HG03520 (cell line): ENCODE results near the gene THSD4.

ENCODE experiments used
- ATAC-seq: cut with Tn5 transposase; IDR thresholded peaks from one replicate; pipeline ENCODE4 v1.9.1; 2021; ENCODE audit warnings: mild to moderate bottlenecking, moderate library complexity; ENCODE audit not compliant: unreplicated experiment

Gene THSD4

GRCh38 chr15:71096676-71097075 lies 18.6 kb upstream of the THSD4 start:
- ATAC-seq, result no peak

- no peak for ATAC-seq
These were observed 17.4 kb upstream of the THSD4 start for GRCh38 chr15:71097890-71098289.

- ATAC-seq, result no peak
These were observed 16.4 kb upstream of the THSD4 start for GRCh38 chr15:71098920-71099319.

GRCh38 chr15:71103102-71103676 lies 12.1 kb upstream of the THSD4 start:
- no peak for ATAC-seq

DNA sequence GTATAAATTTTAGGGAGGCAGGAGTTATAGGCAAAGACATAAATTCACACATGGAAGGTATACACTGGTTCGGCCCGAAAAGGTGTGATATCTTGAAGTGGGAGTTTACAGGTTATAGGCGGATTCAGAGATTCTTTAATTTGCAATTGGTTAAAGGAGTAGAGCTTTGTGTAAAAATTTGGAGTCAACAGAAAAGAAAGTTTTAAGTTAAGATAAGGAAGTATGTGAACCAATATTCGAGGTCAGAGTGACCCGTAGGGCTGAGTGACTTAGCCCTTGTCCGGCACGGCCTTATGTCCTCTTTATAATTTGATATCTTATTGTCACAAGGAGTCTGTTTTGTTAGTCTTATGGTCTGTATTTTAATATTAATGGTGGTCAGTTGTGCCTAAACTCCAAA lies 10.6 kb upstream of the THSD4 start:
- no peak for ATAC-seq

DNA sequence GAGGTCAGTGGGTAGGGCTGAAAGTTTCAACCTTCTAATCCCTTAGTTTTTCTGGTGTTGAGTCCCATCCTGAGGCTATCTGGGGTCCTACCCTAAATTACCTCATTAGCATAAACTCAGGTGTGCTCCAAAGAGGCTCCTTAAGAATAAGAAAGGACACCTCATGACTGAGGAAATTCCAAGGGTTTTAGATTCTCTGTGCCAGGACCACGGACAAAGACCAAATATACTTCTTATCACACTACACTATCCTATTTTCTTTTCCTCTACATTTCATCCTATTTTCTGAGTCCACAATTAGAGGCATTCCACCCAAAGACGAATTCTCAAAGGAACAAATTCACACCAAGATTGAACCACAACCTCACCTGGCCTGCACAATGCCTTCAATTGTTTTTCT lies 9.8 kb upstream of the THSD4 start:
- ATAC-seq, result no peak

DNA sequence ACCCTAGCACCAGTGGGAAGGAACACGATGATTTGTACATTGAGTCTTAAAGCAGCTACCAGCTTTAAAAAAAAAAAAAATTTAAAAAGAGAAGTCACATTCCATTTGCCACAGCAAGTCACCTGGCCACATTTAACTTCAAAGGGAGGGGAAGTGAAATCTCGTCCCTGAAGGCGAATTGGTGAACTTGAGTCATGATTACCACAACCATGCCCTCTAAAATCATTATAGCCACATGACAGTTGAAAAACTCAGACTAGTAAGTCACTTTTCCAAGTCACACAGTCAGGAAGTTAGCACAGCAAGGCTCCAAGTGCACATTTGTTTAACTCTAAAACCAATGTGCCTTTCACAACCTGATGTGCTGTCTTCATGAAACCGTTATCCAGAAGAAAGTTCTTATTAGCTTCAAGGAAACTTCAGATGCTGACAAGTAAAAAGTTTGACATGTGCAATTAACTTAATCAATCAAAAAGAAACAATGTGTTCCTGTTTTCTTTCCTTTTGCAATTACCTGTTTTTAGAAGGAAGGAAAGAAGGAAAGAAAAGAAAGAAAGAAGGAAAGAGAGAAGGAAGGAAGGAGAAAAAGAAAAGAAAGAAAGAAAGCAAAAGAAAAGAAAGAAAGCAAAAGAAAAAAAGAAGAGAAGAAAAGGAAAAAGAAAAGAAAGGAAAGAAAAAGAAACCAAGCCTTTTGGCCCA lies 8.3 kb upstream of the THSD4 start:
- ATAC-seq, result no peak

- no peak for ATAC-seq
These were observed 7.8 kb upstream of the THSD4 start for GRCh38 chr15:71107501-71107815.

DNA sequence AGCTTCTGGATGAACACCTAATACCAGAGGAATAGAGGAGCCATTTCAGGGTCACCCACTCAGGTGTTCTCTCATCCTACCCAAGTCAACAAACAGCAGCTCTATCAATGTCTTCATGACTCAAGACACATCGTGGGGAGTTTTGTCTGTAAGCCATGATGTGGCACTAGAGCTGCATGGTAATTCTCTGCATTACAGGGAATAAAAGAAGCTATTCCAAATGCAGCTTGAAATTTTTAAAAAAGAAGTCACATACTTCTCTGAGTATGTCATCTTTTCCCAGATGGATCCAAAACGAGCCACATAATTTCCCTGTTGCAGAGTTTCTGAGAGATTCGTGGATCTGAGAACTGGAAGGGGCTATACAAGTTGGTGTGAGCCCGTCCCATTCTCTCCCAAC lies 6.1 kb upstream of the THSD4 start:
- ATAC-seq, result no peak

GRCh38 chr15:71109905-71110304 lies 5.4 kb upstream of the THSD4 start:
- no peak for ATAC-seq

DNA sequence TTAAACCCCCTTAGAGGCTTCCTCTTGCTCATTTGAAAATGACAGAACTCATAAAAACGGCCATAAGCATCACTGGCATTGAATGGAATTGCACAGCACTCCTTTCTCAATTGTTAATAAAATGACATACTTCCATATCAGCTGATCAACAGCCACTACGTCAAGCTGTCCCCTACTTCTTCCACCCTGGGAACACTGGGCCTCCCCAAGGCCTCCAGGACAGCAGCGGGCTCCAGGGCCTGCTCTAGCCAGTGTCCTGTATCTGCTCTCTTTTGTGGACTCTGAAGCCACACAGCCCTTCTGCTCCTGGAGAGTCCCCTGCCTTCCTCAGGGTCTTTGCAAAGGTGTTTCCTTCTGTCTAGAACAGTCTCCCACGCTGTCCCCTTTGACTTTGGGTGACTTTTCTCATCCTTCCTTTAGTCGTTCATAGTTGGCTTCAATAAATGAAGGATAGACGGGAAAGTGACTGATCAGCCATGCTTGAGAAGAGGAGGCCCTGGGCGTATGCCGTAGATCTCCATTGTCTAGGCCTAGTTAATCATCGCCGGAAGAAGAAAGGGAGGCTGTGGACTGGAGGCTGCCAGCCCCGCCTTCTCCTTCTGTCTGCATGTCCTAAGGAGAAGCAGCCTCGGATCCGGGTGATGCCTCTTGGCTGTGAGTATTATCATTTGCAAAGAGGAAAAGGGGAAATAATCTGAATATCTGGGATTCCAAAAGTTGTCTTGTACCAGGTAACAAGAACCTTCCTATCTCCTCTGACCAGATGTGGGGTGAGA lies 4.7 kb upstream of the THSD4 start:
- no peak for ATAC-seq

DNA sequence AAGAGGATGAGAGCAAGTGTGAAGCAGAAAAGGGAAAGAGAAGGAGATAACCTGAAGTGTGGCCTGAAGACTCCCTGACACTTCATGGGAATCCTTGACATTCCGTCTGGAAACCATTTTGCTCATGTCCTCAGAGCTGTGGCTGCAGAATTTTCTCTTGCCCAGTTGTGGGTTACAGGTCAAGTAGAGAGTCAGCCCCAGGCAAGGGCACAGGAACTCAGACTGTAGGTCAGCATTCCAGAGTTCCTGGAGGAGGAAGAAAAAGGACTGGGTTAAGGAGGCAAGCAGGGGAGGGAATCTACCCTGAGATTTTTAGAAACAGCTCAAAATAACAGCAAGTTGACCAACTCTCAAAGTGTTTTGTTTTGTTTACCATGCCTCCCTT lies 4.1 kb upstream of the THSD4 start:
- no peak for ATAC-seq

DNA sequence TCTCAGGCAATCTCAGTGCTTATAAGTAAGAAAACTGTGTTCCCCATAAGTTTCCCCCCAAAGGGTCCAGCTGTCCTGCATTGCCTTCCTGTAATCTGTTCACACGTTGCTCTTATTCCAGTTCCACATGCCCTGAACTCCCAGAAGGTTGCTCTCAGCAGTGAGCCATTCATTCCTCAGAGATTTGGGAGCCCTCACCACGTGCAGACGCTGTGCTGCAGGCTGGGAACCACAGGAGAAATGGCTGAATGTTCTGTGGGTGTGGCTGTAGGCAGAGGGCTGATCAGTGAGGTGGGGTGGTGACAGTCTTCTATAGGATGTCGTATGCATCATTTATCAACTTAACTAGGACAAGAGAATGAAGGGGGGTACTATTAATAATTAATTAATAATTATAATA lies 3.3 kb upstream of the THSD4 start:
- no peak for ATAC-seq

GRCh38 chr15:71112429-71112828 lies 2.8 kb upstream of the THSD4 start:
- no peak for ATAC-seq

DNA sequence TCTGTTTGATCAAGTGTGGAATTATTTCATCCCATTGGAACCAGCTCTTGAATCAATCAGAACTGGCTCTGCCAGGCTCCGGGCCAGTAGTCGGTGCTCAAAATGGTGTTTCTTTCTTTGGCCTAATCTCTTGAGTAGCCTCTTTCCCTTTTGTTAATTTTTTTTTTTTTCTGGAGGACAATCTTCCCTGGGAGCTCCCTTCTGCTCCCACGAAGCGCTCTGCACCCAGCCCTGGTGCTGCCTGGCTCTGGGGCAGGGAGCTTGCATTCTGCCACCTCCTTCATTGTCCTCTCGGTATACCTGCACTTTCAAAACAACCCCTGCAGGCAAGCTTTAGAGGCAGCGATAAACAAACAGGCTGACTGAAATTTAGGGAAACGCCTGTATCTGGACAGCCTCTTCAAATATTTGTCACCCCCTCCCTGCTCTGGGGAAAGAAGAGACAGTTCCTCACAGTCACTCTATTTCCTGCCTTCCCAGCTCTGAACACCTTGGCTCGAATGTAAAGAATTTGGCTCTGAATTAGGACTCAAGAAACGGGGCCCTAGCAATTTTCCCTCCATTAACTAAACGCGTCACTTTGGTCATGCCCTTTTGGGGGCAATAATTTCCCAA lies 1.1 kb upstream of the THSD4 start:
- no peak for ATAC-seq

DNA sequence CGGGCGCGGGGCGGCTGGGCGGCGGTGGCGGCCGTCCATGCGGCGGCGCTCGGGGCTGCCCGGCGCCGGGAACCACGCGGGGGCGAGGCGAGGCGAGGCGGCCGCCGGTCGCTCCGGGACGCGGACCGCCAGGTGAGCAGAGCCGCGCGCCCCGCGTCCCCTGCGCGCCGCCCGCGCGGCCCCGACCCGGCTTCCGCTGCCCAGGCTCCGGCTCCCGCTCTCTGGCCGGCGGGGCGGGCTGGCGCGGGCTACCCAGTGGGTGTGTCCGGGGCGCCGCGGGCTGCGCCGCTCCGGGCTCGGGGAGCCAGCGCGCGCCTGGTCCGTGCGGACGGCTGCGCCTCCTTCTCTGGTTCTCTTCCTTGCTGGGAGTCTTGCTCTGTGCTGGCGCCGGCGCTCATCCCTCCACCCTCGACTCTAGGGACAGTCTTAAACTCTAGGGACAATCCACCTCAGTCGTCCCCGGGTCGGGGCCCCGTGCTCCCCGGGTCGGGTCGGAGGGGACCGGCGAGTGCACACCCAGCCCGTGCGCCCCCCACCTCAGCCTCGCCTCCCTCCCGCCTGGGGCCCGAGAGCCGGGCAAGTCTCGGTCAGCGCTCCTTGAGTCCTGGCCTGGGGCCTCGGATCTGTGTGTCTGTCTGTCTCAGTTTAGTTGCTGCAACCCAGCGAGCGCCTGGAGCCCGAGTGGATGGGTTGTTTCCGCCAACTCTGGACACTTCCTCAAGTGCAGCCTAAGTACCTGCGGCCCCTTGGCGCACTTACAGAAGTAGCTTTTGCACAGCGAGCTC lies 488 bp downstream of the THSD4 start:
- ATAC-seq, result no peak

DNA sequence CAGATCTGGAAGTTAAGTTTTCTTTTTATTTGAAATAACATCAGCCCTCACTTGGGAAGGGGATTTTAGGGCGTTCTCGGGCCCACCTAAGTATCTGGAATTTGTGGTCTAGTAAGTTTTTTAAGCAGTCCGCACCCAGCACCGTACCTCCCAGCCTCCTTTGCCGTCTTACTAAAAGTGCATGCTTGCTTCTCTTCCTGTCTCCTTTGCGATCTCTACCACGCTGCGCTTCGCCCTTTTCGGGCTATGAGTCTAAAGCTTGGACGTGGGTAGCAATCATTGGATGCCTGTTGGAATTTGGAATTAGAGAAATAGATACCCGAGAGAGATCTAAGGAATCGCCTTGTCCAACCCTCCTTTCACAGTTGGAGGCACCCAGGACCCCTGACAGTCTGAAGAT lies 1.1 kb downstream of the THSD4 start:
- ATAC-seq, result no peak

- no peak for ATAC-seq
These were observed 1.7 kb downstream of the THSD4 start for GRCh38 chr15:71116942-71117341.

DNA sequence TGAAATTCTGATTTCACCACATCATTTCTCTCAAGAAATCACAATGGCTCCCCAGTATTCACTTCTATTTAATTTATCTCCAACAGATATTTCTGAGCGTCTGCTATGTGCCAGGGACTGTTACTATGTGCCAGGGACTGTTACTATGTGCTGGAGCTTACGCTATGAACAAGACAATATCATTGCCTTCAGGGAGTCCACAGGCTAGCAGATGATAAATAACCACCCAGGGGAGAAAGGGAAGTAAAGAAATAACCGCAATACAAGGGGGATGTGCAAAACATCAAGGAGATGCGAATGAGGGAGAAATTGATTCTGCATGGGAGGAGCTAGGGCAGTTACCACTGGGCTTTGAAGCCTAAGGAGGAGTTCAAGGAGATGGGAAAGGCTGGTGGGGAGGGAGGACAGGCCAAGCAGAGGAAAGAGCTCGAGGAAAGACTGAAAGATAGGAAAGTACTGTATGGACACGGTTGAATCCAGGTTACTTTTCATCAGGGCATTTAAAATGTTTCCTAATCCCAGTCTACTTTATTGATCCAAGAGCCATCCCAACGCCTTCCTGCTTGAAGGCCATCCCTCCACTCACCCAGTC lies 2.5 kb downstream of the THSD4 start:
- no peak for ATAC-seq

GRCh38 chr15:71118345-71118744 lies 3.1 kb downstream of the THSD4 start:
- ATAC-seq, result no peak
